H1 (cell line): Measurements from ENCODE around the gene TRIML2. TPM values are rescaled to one million over a fixed set of nuclear protein-coding genes. Genes with fewer than 3 reads are reported as not detected.

Experiments used
- CTCF ChIA-PET: fragments of 300-600 bp; sonication (Branson Sonifier 250); formaldehyde crosslinking; loops from one replicate; lab custom pipeline; 2021; ENCODE audit not compliant: partially characterized antibody; lab: Charles Lee
- POLR2A ChIA-PET: fragments of 300-600 bp; sonication (Branson Sonifier 250); formaldehyde crosslinking; loops from one replicate; lab custom pipeline; 2021; ENCODE audit warnings: inconsistent platforms; ENCODE audit not compliant: partially characterized antibody; lab: Charles Lee
- DNase-seq, 2 experiments: peaks; one replicate each; pipeline versions ENCODE4 v3.0.0 to v3.0.0-alpha.2; 2010 to 2022; ENCODE audit warnings: low spot score in 2 of 2, low read depth in 1 of 2, mixed read lengths in 1 of 2
- FAIRE-seq: peaks from 2 replicates; lab custom pipeline; 2011; peaks lifted over from hg19 to GRCh38; lab: Jason Lieb, UNC
- H2AFZ ChIP-seq: 2 replicates; pipeline ENCODE4 v1.8.1; 2012; ENCODE audit warnings: low read length, inconsistent platforms
- H2AK5ac ChIP-seq: 2 replicates; pipeline ENCODE4 v1.6.1; 2013; ENCODE audit warnings: low read depth, low read length
- H2BK120ac ChIP-seq: replicated peaks from 2 replicates; pipeline ENCODE3; 2013; ENCODE audit warnings: low read depth, low read length, inconsistent platforms
- H2BK12ac ChIP-seq: 2 replicates; pipeline ENCODE4 v1.6.1; 2013; ENCODE audit warnings: low read depth, low read length
- H2BK15ac ChIP-seq: 2 replicates; pipeline ENCODE4 v1.6.1; 2013; ENCODE audit warnings: low read length
- H2BK20ac ChIP-seq: 2 replicates; pipeline ENCODE4 v1.6.1; 2013; ENCODE audit warnings: low read length
- H2BK5ac ChIP-seq: 2 replicates; pipeline ENCODE4 v1.6.1; 2013; ENCODE audit warnings: low read depth, low read length
- H3K14ac ChIP-seq: 2 replicates; pipeline ENCODE4 v1.6.1; 2013; ENCODE audit warnings: inconsistent platforms; ENCODE audit not compliant: insufficient read length
- H3K18ac ChIP-seq: 2 replicates; pipeline ENCODE4 v1.6.1; 2013; ENCODE audit warnings: low read length; ENCODE audit errors: extremely low read depth
- H3K23ac ChIP-seq: 2 replicates; pipeline ENCODE4 v1.6.1; 2013; ENCODE audit warnings: inconsistent platforms; ENCODE audit not compliant: insufficient read length
- H3K23me2 ChIP-seq: 2 replicates; pipeline ENCODE4 v1.6.1; 2013; ENCODE audit warnings: low read depth, low read length
- H3K27ac ChIP-seq: 2 replicates; pipeline ENCODE4 v1.6.1; 2011; ENCODE audit warnings: low read depth, low read length, inconsistent platforms
- H3K27me3 ChIP-seq, 4 experiments: replicated peaks in 1 of 4; 1 replicate in 1 of 4; 2 replicates in 3 of 4; pipeline versions ENCODE4 v1.6.1 to v1.8.1; 2011 to 2013; ENCODE audit warnings: low read length in 3 of 4, mild to moderate bottlenecking in 3 of 4, inconsistent platforms in 2 of 4, mixed read lengths in 2 of 4, moderate library complexity in 1 of 4; ENCODE audit not compliant: control insufficient read depth in 3 of 4, insufficient read depth in 3 of 4; ENCODE audit errors: extremely low read depth in 1 of 4
- H3K36me3 ChIP-seq, 4 experiments: 2 replicates each; pipeline versions ENCODE4 v1.6.1 to v1.8.1; 2011 to 2013; ENCODE audit warnings: mild to moderate bottlenecking in 4 of 4, low read length in 3 of 4, moderate library complexity in 2 of 4, control low read depth in 1 of 4, inconsistent platforms in 1 of 4; ENCODE audit not compliant: insufficient read depth in 4 of 4, control insufficient read depth in 2 of 4
- H3K4ac ChIP-seq: replicated peaks from 2 replicates; pipeline ENCODE3; 2013; ENCODE audit warnings: low read length, low read depth, mixed read lengths, inconsistent platforms; ENCODE audit not compliant: insufficient read length
- H3K4me1 ChIP-seq, 4 experiments: replicated peaks in 1 of 4; 1 replicate in 1 of 4; 2 replicates in 3 of 4; pipeline versions ENCODE4 v1.6.1 to v1.8.1; 2011 to 2013; ENCODE audit warnings: low read length in 3 of 4, inconsistent platforms in 2 of 4, mixed read lengths in 1 of 4; ENCODE audit not compliant: insufficient read depth in 4 of 4, control insufficient read depth in 3 of 4
- H3K4me2 ChIP-seq, 2 experiments: 2 replicates each; pipeline versions ENCODE4 v1.6.1 to v1.8.1; 2011 to 2013; ENCODE audit warnings: low read depth in 2 of 2, low read length in 2 of 2, control low read depth in 1 of 2, inconsistent platforms in 1 of 2, mild to moderate bottlenecking in 1 of 2; ENCODE audit not compliant: insufficient read depth in 1 of 2
- H3K4me3 ChIP-seq, 4 experiments: fragments of 200-600, 300-600 bp in 1 of 4; sonication (generic), shearing (Covaris generic), sonication (Bioruptor Twin) in 1 of 4; 2 replicates each; pipeline versions ENCODE4 v1.5.1 to v1.8.1; 2011 to 2016; ENCODE audit warnings: low read length in 4 of 4, low read depth in 3 of 4, control low read depth in 2 of 4, inconsistent platforms in 2 of 4, mild to moderate bottlenecking in 2 of 4, mixed read lengths in 1 of 4, moderate library complexity in 1 of 4; ENCODE audit not compliant: insufficient read depth in 2 of 4; ENCODE audit errors: extremely low read depth in 1 of 4
- H3K56ac ChIP-seq: replicated peaks from 2 replicates; pipeline ENCODE3; 2013; ENCODE audit warnings: low read depth, mild to moderate bottlenecking, mixed read lengths, low read length, inconsistent platforms; ENCODE audit not compliant: insufficient read length
- H3K79me1 ChIP-seq: 2 replicates; pipeline ENCODE4 v1.6.1; 2013; ENCODE audit warnings: low read depth, low read length, control low read depth
- H3K79me2 ChIP-seq, 2 experiments: 2 replicates each; pipeline versions ENCODE4 v1.6.1 to v1.8.1; 2012 to 2013; ENCODE audit warnings: low read length in 2 of 2, mild to moderate bottlenecking in 2 of 2, inconsistent platforms in 1 of 2; ENCODE audit not compliant: insufficient read depth in 2 of 2, control insufficient read depth in 1 of 2
- H3K9ac ChIP-seq, 4 experiments: replicated peaks in 1 of 4; 1 replicate in 1 of 4; 2 replicates in 3 of 4; pipeline versions ENCODE4 v1.6.1 to v1.8.1; 2011 to 2013; ENCODE audit warnings: low read depth in 3 of 4, low read length in 3 of 4, control low read depth in 2 of 4, mild to moderate bottlenecking in 2 of 4, moderate library complexity in 2 of 4, inconsistent platforms in 1 of 4; ENCODE audit errors: extremely low read depth in 1 of 4
- H3K9me3 ChIP-seq, 2 experiments: 2 replicates each; pipeline versions ENCODE4 v1.6.1 to v1.8.1; 2012 to 2013; ENCODE audit warnings: mild to moderate bottlenecking in 2 of 2, moderate library complexity in 2 of 2, control low read depth in 1 of 2, inconsistent platforms in 1 of 2, low read depth in 1 of 2, low read length in 1 of 2, mixed read lengths in 1 of 2; ENCODE audit not compliant: insufficient read depth in 2 of 2
- H4K20me1 ChIP-seq, 2 experiments: replicated peaks in 1 of 2; 2 replicates each; pipeline versions ENCODE3 to v1.8.1; 2011 to 2013; ENCODE audit warnings: inconsistent platforms in 2 of 2, low read length in 2 of 2, mild to moderate bottlenecking in 1 of 2; ENCODE audit not compliant: insufficient read depth in 2 of 2, control insufficient read depth in 1 of 2
- H4K5ac ChIP-seq: 2 replicates; pipeline ENCODE4 v1.6.1; 2013; ENCODE audit warnings: low read length, low read depth, mixed read lengths, inconsistent platforms; ENCODE audit not compliant: insufficient read length
- H4K8ac ChIP-seq: 2 replicates; pipeline ENCODE4 v1.8.0; 2013; ENCODE audit warnings: mild to moderate bottlenecking, moderate library complexity, low read length, inconsistent platforms; ENCODE audit not compliant: insufficient read depth; ENCODE audit errors: extremely low read depth
- H4K91ac ChIP-seq: replicated peaks from 2 replicates; pipeline ENCODE3; 2013; ENCODE audit warnings: low read length, mixed read lengths, inconsistent platforms; ENCODE audit not compliant: insufficient read length
- E2F6 ChIP-seq: IDR thresholded peaks from 2 replicates; pipeline ENCODE4 v1.6.1; 2012; ENCODE audit warnings: inconsistent platforms
- RFX5 ChIP-seq: IDR thresholded peaks from 2 replicates; pipeline ENCODE4 v1.6.1; 2011; ENCODE audit warnings: low read depth, low read length, improper control_type of control experiment, borderline replicate concordance
- WGBS, 2 experiments: shearing (Covaris generic) in 1 of 2; methylation state at CpG; one replicate each; pipeline versions ENCODE4 v1.1.6 to v1.1.7; 2013 to 2015; ENCODE audit warnings: low lambda C conversion rate in 2 of 2, mixed read lengths in 2 of 2, inconsistent platforms in 1 of 2, low coverage in 1 of 2, missing lambda C conversion rate in 1 of 2; ENCODE audit not compliant: insufficient replicate concordance in 2 of 2, insufficient coverage in 1 of 2, insufficient read length in 1 of 2; ENCODE audit errors: extremely low coverage in 1 of 2, missing lambda C conversion rate in 1 of 2; 5-methylcytosine and 5-hydroxymethylcytosine counted together
- polyA plus RNA-seq, 7 experiments: library from polyadenylated mRNA; depleted of rRNA in 3 of 7; stranded (reverse) in 5 of 7; unstranded in 2 of 7; fragments of >200 nt in 5 of 7; fragments of 200-250 nt in 2 of 7; gene quantifications; 1 replicate in 5 of 7; 2 replicates in 1 of 7; 4 replicates in 1 of 7; pipeline versions ENCODE4 v1.2.1 to v1.2.3, GENCODE V29; 2011 to 2013; ENCODE audit warnings: missing spikeins in 2 of 7, mixed read lengths in 2 of 7
- small RNA-seq: library from polyadenylated mRNA; stranded (forward); fragments of <200 nt; extraction: miRNeasy Mini kit (QIAGEN cat#:217004); gene quantifications from one replicate; pipeline ENCODE3, GENCODE V24; 2013; ENCODE audit not compliant: insufficient read depth
- total RNA-seq: library from RNA; stranded (reverse); fragmentation: NEBNext Ultra II Directional; extraction: Animal tissue kit (Norgen Biotek cat#: 25700); gene quantifications from 2 replicates; pipeline ENCODE4 v1.2.1, GENCODE V29; 2021

TRIML2 gene
- total and polyA plus RNA-seq, 2 of the 8 experiments (the other 6 are each of a cell fraction or from before 2014, with no cell fraction given) = 28.1 to 59.2 TPM

GRCh38 chr4:188041721-188042120 is 67.7 kb downstream of the TRIML2 start:
- no peak overlapping the region for H3K27ac ChIP-seq
- H2BK20ac ChIP-seq = 0 out of 2 replicates have a peak overlapping the region, but pooled peaks have one; percentile 18
- H3K4me1 ChIP-seq = peaks cover 0 to 4% (median 0%) of the 10 kb centered on the region in 4 experiments; a peak in 1 of 7 replicates
- H3K79me2 ChIP-seq = no peaks in the 10 kb centered on the region
- no peak overlapping the region for H3K4me3 ChIP-seq
- ChIA-PET POLR2A (interaction anchor here (1.0 kb wide), 1 partner anchor 9 kb away, joined by 4 read pairs; no protein-coding TSS in a partner anchor), CTCF (interaction anchor here (1.0 kb wide), 1 partner anchor 11 kb away, joined by 3 read pairs; no protein-coding TSS in a partner anchor)
- no peak overlapping the region for H3K56ac ChIP-seq
- H2BK120ac ChIP-seq = no peak overlapping the region
- no peaks in the 10 kb centered on the region for H3K79me1 ChIP-seq
- no peak overlapping the region for H2AFZ ChIP-seq
- peak overlapping the region; percentile 84; the same call in 1 of the 2 replicates for H2BK12ac ChIP-seq
- 88% methylated on average over 21 of the region's 21 CpGs; no CpG with 5 or more reads in 1 of the 2 experiments for WGBS, 2 experiments
- H2BK15ac ChIP-seq = no peak overlapping the region
- H3K23me2 ChIP-seq = no peaks in the 10 kb centered on the region
- H3K4me2 ChIP-seq = no peak overlapping the region
- H4K20me1 ChIP-seq = no peaks in the 10 kb centered on the region
- no peak overlapping the region for H3K14ac ChIP-seq
- no peak overlapping the region for H3K18ac ChIP-seq
- H4K91ac ChIP-seq = no peak overlapping the region
- no peak overlapping the region for H2BK5ac ChIP-seq
- H2AK5ac ChIP-seq = no peak overlapping the region
- H4K5ac ChIP-seq = no peak overlapping the region
- no peaks in the 10 kb centered on the region for H3K27me3 ChIP-seq
- DNase-seq = no peak
- H4K8ac ChIP-seq = no peak overlapping the region
- no peak overlapping the region for H3K23ac ChIP-seq
- no peaks in the 10 kb centered on the region for H3K36me3 ChIP-seq
- FAIRE-seq = no peak
- no peaks in the 10 kb centered on the region for H3K9me3 ChIP-seq
- no peak overlapping the region for H3K9ac ChIP-seq
- H3K4ac ChIP-seq = no peak overlapping the region
- TF ChIP-seq RFX5 (no peak), E2F6 (peak; percentile 96)
- TF ChIP-seq, all 59 proteins: peak for 1

Small RNA genes lying within 50 kb of the gene (small RNA-seq; reads per million reads assigned to genes)
- gene RNU6-173P = not detected

Other genes starting within 250 kb of the TRIML2 start
- gene ZFP42, start 113.8 kb downstream of the TRIML2 start, total RNA-seq = 187 and 188 TPM in 2 replicates
- 69.3 and 69.4 TPM in 2 replicates for gene ZFP42, start 113.8 kb downstream of the TRIML2 start, polyA plus RNA-seq (2011; rRNA removed)
- gene TRIML1, start 29.8 kb upstream of the TRIML2 start, total RNA-seq = not detected in 2 replicates
- not detected in 2 replicates for gene TRIML1, start 29.8 kb upstream of the TRIML2 start, polyA plus RNA-seq (2011; rRNA removed)